Endothelial cell of umbilical vein (primary cell): ENCODE results near the gene MAST4. TPM values are rescaled to one million over a fixed set of nuclear protein-coding genes. Genes with fewer than 3 reads are reported as not detected.
A peak's percentile ranks its signal among the peaks of the same experiment; 100 is the strongest.

Source experiments
- BruUV-seq: library from RNA; stranded (reverse); fragments of 400-500 nt; replicated peaks from 2 replicates; lab custom pipeline; 2021; lab: Mats Ljungman, UMichigan
- CTCF ChIA-PET: fragments of 300-600, 350-600 bp; sonication (Branson Sonifier 250); formaldehyde crosslinking; loops from one replicate; lab custom pipeline; 2021; ENCODE audit warnings: antibody characterized with exemption, inconsistent platforms; lab: Charles Lee
- POLR2A ChIA-PET: fragments of 300-600, 350-600 bp; sonication (Branson Sonifier 250); formaldehyde crosslinking; loops from one replicate; lab custom pipeline; 2021; ENCODE audit warnings: antibody characterized with exemption, inconsistent platforms; lab: Charles Lee
- DNase-seq: peaks from one replicate; pipeline ENCODE4 v3.0.0-alpha.2; 2011; ENCODE audit warnings: low read depth, low spot score
- FAIRE-seq: peaks from 2 replicates; lab custom pipeline; 2011; peaks lifted over from hg19 to GRCh38; lab: Jason Lieb, UNC
- H2AFZ ChIP-seq: 2 replicates; pipeline ENCODE4 v1.6.0; 2012; ENCODE audit warnings: low read depth, low read length, control low read depth, inconsistent platforms
- H3K27ac ChIP-seq: 2 replicates; pipeline ENCODE4 v1.5.1; 2011; ENCODE audit warnings: low read depth, mild to moderate bottlenecking, control low read depth, low read length, moderate library complexity; ENCODE audit not compliant: insufficient read depth
- H3K27me3 ChIP-seq, 2 experiments: 2 replicates each; pipeline versions ENCODE4 v1.6.0 to v1.6.1; 2011; ENCODE audit warnings: low read length in 2 of 2, mixed read lengths in 1 of 2; ENCODE audit not compliant: control insufficient read depth in 2 of 2, insufficient read depth in 2 of 2
- H3K36me3 ChIP-seq, 2 experiments: 2 replicates in 1 of 2; 3 replicates in 1 of 2; pipeline ENCODE4 v1.5.1; 2011; ENCODE audit warnings: low read length in 2 of 2, mild to moderate bottlenecking in 1 of 2, moderate library complexity in 1 of 2; ENCODE audit not compliant: control insufficient read depth in 2 of 2, insufficient read depth in 2 of 2; ENCODE audit errors: extremely low read depth in 1 of 2
- H3K4me1 ChIP-seq: 3 replicates; pipeline ENCODE4 v1.5.1; 2011; ENCODE audit warnings: mild to moderate bottlenecking, low read length; ENCODE audit not compliant: control insufficient read depth, insufficient read depth; ENCODE audit errors: extremely low read depth
- H3K4me2 ChIP-seq: 2 replicates; pipeline ENCODE4 v1.6.1; 2011; ENCODE audit warnings: low read length, control low read depth, mixed read lengths; ENCODE audit not compliant: insufficient read depth
- H3K4me3 ChIP-seq, 3 experiments: fragments of 200-600 bp in 1 of 3; sonication (generic), shearing (Covaris generic) in 1 of 3; replicated peaks in 1 of 3; 2 replicates each; pipeline ENCODE4 v1.5.1; 2011 to 2016; ENCODE audit warnings: control low read depth in 3 of 3, low read length in 3 of 3, mild to moderate bottlenecking in 2 of 3, inconsistent platforms in 1 of 3, low read depth in 1 of 3, moderate library complexity in 1 of 3; ENCODE audit not compliant: insufficient read depth in 1 of 3
- H3K79me2 ChIP-seq: 2 replicates; pipeline ENCODE4 v1.6.0; 2012; ENCODE audit warnings: low read length, inconsistent platforms; ENCODE audit not compliant: control insufficient read depth, insufficient read depth
- H3K9ac ChIP-seq: replicated peaks from 2 replicates; pipeline ENCODE3; 2011; ENCODE audit warnings: low read length, control low read depth; ENCODE audit not compliant: insufficient read depth; ENCODE audit errors: extremely low read depth
- H3K9me1 ChIP-seq: replicated peaks from 3 replicates; pipeline ENCODE4 v1.6.0; 2011; ENCODE audit warnings: mild to moderate bottlenecking, low read length; ENCODE audit not compliant: control insufficient read depth, insufficient read depth; ENCODE audit errors: extremely low read depth
- H3K9me3 ChIP-seq: replicated peaks from 2 replicates; pipeline ENCODE4 v1.5.1; 2012; ENCODE audit warnings: low read length, inconsistent platforms; ENCODE audit not compliant: control insufficient read depth, insufficient read depth
- H4K20me1 ChIP-seq: replicated peaks from 2 replicates; pipeline ENCODE3; 2011; ENCODE audit warnings: mild to moderate bottlenecking, low read length; ENCODE audit not compliant: control insufficient read depth, insufficient read depth; ENCODE audit errors: extremely low read depth
- CTCF ChIP-seq, 2 donors: IDR thresholded peaks; 1 replicate in 1 of 2; 2 replicates in 1 of 2; pipeline ENCODE4 v1.5.1; 2011; ENCODE audit warnings: low read length in 2 of 2, mild to moderate bottlenecking in 2 of 2, moderate library complexity in 2 of 2, control low read depth in 1 of 2, inconsistent platforms in 1 of 2, low read depth in 1 of 2; ENCODE audit not compliant: insufficient read depth in 1 of 2; ENCODE audit errors: extremely low read depth in 1 of 2
- GATA2 ChIP-seq: IDR thresholded peaks from 2 replicates; pipeline ENCODE4 v1.7.0; 2011; ENCODE audit warnings: low read depth, mild to moderate bottlenecking, moderate library complexity, mixed read lengths, low read length; ENCODE audit not compliant: insufficient read length, insufficient read depth
- JUN ChIP-seq: IDR thresholded peaks from 2 replicates; pipeline ENCODE4 v1.6.1; 2011; ENCODE audit warnings: borderline replicate concordance, low read depth; ENCODE audit not compliant: insufficient read length, insufficient read depth
- MAX ChIP-seq: IDR thresholded peaks from 2 replicates; pipeline ENCODE4 v1.6.1; 2011; ENCODE audit not compliant: insufficient read depth, insufficient read length
- MYC ChIP-seq: IDR thresholded peaks from one replicate; pipeline ENCODE4 v1.6.1; 2011; ENCODE audit warnings: mild to moderate bottlenecking, low read depth, low read length
- POLR2A ChIP-seq: IDR thresholded peaks from 2 replicates; pipeline ENCODE4 v1.6.1; 2012; ENCODE audit warnings: low read depth, mild to moderate bottlenecking, control low read depth, low read length
- dilution Hi-C: fragments of 300-500 bp; cut with MboI; formaldehyde crosslinking; loops from one replicate; pipeline ENCODE4 v1.15.0; 2019; ENCODE audit warnings: low sequenced_read_pairs; ENCODE audit not compliant: extremely low pct_ligation_motif_present
- intact Hi-C: fragments of 100-400 bp; cut with micrococcal nuclease; formaldehyde crosslinking; loops from one replicate; pipeline ENCODE4 v1.10.0; 2022
- polyA plus RNA-seq, 4 experiments: library from polyadenylated mRNA; depleted of rRNA in 3 of 4; stranded (reverse) in 3 of 4; unstranded in 1 of 4; fragments of >200 nt; gene quantifications; 2 replicates each; pipeline versions ENCODE4 v1.2.1 to v1.2.3, GENCODE V29; 2011 to 2012; ENCODE audit warnings: missing spikeins in 1 of 4
- total RNA-seq: library from RNA; stranded (reverse); gene quantifications from 2 replicates; pipeline ENCODE4 v1.2.3, GENCODE V29; 2021

MAST4 gene
- total and polyA plus RNA-seq, 2 donors (not counting 3 experiments of a cell fraction or from before 2014, with no cell fraction given), result 40.2 to 116 TPM

- H3K27me3 ChIP-seq, result peaks cover 6 to 11% of the 10 kb centered on the region in 2 experiments
- intact Hi-C loops (no loop called here), dilution Hi-C loops (no loop called here)
- FAIRE-seq (no peak), DNase-seq (no peak)
- H3K4me2 ChIP-seq, result no peak overlapping the region
- no peak overlapping the region for H3K4me3 ChIP-seq
- TF ChIP-seq MYC (no peak), JUN (no peak), GATA2 (no peak), CTCF (IDR thresholded peaks at IDR 0.05; ENCODE audit: extremely low read depth in 1 of 2, insufficient read depth in 1 of 2, low read depth in 1 of 2, low read length in 2 of 2) (peak in 1 of 2 donors; percentile 16), MAX (no peak), POLR2A (no peak)
- H3K4me1 ChIP-seq, result no peaks in the 10 kb centered on the region
- no TSS peak for BruUV-seq
- CTCF ChIA-PET, result interaction anchor here (1.2 to 3.6 kb wide), 3 partner anchors 15 to 434 kb away, joined by 3 to 18 read pairs (median 3); no protein-coding TSS in a partner anchor
- no peak overlapping the region for H3K27ac ChIP-seq
- H3K9ac ChIP-seq, result no peak overlapping the region
- no peaks in the 10 kb centered on the region for H4K20me1 ChIP-seq
- H2AFZ ChIP-seq, result no peak overlapping the region
- no peaks in the 10 kb centered on the region for H3K9me1 ChIP-seq
- H3K9me3 ChIP-seq, result no peaks in the 10 kb centered on the region
- POLR2A ChIA-PET, result no interaction called here
- H3K36me3 ChIP-seq, result no peaks in the 10 kb centered on the region
- H3K79me2 ChIP-seq, result no peaks in the 10 kb centered on the region
Measured at GRCh38 chr5:66742083-66742895, 146.1 kb downstream of the MAST4 start.
